B cell (primary cell): ENCODE measurements around the gene AKR1C4. TPM values are rescaled to one million over a fixed set of nuclear protein-coding genes. Genes with fewer than 3 reads are reported as not detected.
"Not testable (repeated sequence)": the region's sequence is repeated elsewhere in the genome, so short reads cannot be mapped to it uniquely, and the experiment has no call there.

Experiments used
- ATAC-seq: fragments of 200-7000 bp; cut with Tn5 transposase; one replicate; pipeline ENCODE4 v1.10.0; 2021; ENCODE audit warnings: low read depth, mild to moderate bottlenecking, moderate number of reproducible peaks, moderate library complexity
- CTCF ChIA-PET: fragments of 350-600 bp; sonication (Branson Sonifier 250); formaldehyde crosslinking; loops from one replicate; lab custom pipeline; 2021; ENCODE audit warnings: antibody characterized with exemption, inconsistent platforms; lab: Charles Lee
- POLR2A ChIA-PET: fragments of 350-600 bp; sonication (Branson Sonifier 250); formaldehyde crosslinking; loops from one replicate; lab custom pipeline; 2021; ENCODE audit warnings: antibody characterized with exemption; lab: Charles Lee
- DNase-seq: peaks from one replicate; pipeline ENCODE4 v3.0.0; 2013
- H2AFZ ChIP-seq: 2 replicates; pipeline ENCODE4 v1.6.1; 2012; ENCODE audit warnings: mild to moderate bottlenecking, low read depth, low read length; ENCODE audit not compliant: insufficient read depth, poor library complexity, severe bottlenecking
- H3K27ac ChIP-seq, 2 donors: 1 replicate in 1 of 2; 2 replicates in 1 of 2; pipeline ENCODE4 v1.5.1; 2012 to 2013; ENCODE audit warnings: low read length in 2 of 2, mild to moderate bottlenecking in 2 of 2, moderate library complexity in 1 of 2
- H3K27me3 ChIP-seq, 4 experiments: fragments of 200-600 bp in 1 of 4; sonication (generic) in 1 of 4; replicated peaks in 1 of 4; 1 replicate in 2 of 4; 2 replicates in 2 of 4; pipeline versions ENCODE4 v1.6.1 to v1.7.0; 2013 to 2016; ENCODE audit warnings: low read length in 3 of 4, mild to moderate bottlenecking in 2 of 4, mixed read lengths in 1 of 4, moderate library complexity in 1 of 4; ENCODE audit not compliant: insufficient read depth in 4 of 4, control insufficient read depth in 3 of 4; ENCODE audit errors: control extremely low read depth in 1 of 4
- H3K36me3 ChIP-seq, 2 experiments: replicated peaks in 1 of 2; 1 replicate in 1 of 2; 2 replicates in 1 of 2; pipeline versions ENCODE4 v1.6.1 to v1.7.1; 2013; ENCODE audit warnings: low read length in 1 of 2; ENCODE audit not compliant: insufficient read depth in 2 of 2, control insufficient read depth in 1 of 2; ENCODE audit errors: control extremely low read depth in 1 of 2, extremely low read depth in 1 of 2
- H3K4me1 ChIP-seq, 2 donors: fragments of 200-600 bp in 1 of 2; sonication (generic) in 1 of 2; 1 replicate in 1 of 2; 2 replicates in 1 of 2; pipeline versions ENCODE4 v1.5.1 to v1.6.1; 2013 to 2017; ENCODE audit warnings: low read length in 2 of 2; ENCODE audit not compliant: control insufficient read depth in 2 of 2, insufficient read depth in 2 of 2
- H3K4me2 ChIP-seq: replicated peaks from 2 replicates; pipeline ENCODE3; 2012; ENCODE audit warnings: mild to moderate bottlenecking, low read depth, low read length; ENCODE audit not compliant: poor library complexity, severe bottlenecking
- H3K4me3 ChIP-seq, 5 experiments: fragments of 200-600 bp in 1 of 5; sonication (generic) in 1 of 5; 1 replicate in 3 of 5; 2 replicates in 2 of 5; pipeline versions ENCODE4 v1.5.1 to v1.7.0; 2011 to 2016; ENCODE audit warnings: low read length in 4 of 5, mild to moderate bottlenecking in 4 of 5, low read depth in 2 of 5, control low read depth in 1 of 5, moderate library complexity in 1 of 5; ENCODE audit not compliant: insufficient read depth in 1 of 5; ENCODE audit errors: control extremely low read depth in 1 of 5, extremely low read depth in 1 of 5
- H3K79me2 ChIP-seq: fragments of 200-600 bp; sonication (generic); one replicate; pipeline ENCODE4 v1.6.0; 2016; ENCODE audit warnings: low read length; ENCODE audit not compliant: control insufficient read depth, insufficient read depth
- H3K9ac ChIP-seq: fragments of 200-600 bp; sonication (generic); 2 replicates; pipeline ENCODE4 v1.6.1; 2017; ENCODE audit warnings: mild to moderate bottlenecking, low read length, moderate library complexity
- H3K9me3 ChIP-seq, 3 donors: one replicate each; pipeline versions ENCODE4 v1.6.1 to v1.7.1; 2013; ENCODE audit warnings: low read length in 2 of 3; ENCODE audit not compliant: control insufficient read depth in 2 of 3, insufficient read depth in 1 of 3; ENCODE audit errors: control extremely low read depth in 1 of 3
- H4K20me1 ChIP-seq: 2 replicates; pipeline ENCODE4 v1.6.0; 2012; ENCODE audit warnings: mild to moderate bottlenecking, low read length; ENCODE audit not compliant: insufficient read depth, control insufficient read depth, poor library complexity, severe bottlenecking
- H3K27ac Mint-ChIP-seq: one replicate; pipeline ENCODE4 v1.8.0; 2021; ENCODE audit warnings: mixed read lengths
- H3K27me3 Mint-ChIP-seq: one replicate; pipeline ENCODE4 v1.8.0; 2021; ENCODE audit warnings: mixed read lengths
- H3K4me1 Mint-ChIP-seq: one replicate; pipeline ENCODE4 v1.8.0; 2021; ENCODE audit warnings: mixed read lengths
- H3K4me3 Mint-ChIP-seq: one replicate; pipeline ENCODE4 v1.8.0; 2021; ENCODE audit warnings: mixed read lengths
- H3K9me3 Mint-ChIP-seq: one replicate; pipeline ENCODE4 v1.8.0; 2022; ENCODE audit warnings: mixed read lengths; ENCODE audit not compliant: insufficient read depth
- CTCF ChIP-seq: fragments of 200-600 bp; IDR thresholded peaks from one replicate; pipeline ENCODE4 v1.8.0; 2022; ENCODE audit warnings: antibody characterized with exemption, mild to moderate bottlenecking
- EZH2 ChIP-seq: IDR thresholded peaks from 2 replicates; pipeline ENCODE4 v1.6.1; 2012; ENCODE audit warnings: borderline replicate concordance, low read depth, mild to moderate bottlenecking, moderate library complexity, low read length; ENCODE audit not compliant: insufficient read depth, poor library complexity, severe bottlenecking
- WGBS: methylation state at CpG from one replicate; pipeline ENCODE4 v1.1.5; 2013; ENCODE audit warnings: missing lambda C conversion rate; ENCODE audit not compliant: insufficient coverage; 5-methylcytosine and 5-hydroxymethylcytosine counted together
- intact Hi-C: fragments of 100-400 bp; cut with micrococcal nuclease; formaldehyde crosslinking; loops from one replicate; pipeline ENCODE4 v1.10.0; 2022
- polyA plus RNA-seq: library from polyadenylated mRNA; depleted of rRNA; stranded (reverse); fragments of >200 nt; gene quantifications from 2 replicates; pipeline ENCODE4 v1.2.3, GENCODE V29; 2012
- total RNA-seq, 2 donors: library from RNA; stranded (reverse); fragments of 120-200 nt in 1 of 2; gene quantifications; 1 replicate in 1 of 2; 2 replicates in 1 of 2; pipeline versions ENCODE4 v1.2.3 to v1.2.4, GENCODE V29; 2013 to 2022

Gene AKR1C4
- total and polyA plus RNA-seq, 2 donors (not counting 1 experiment from before 2014, with no cell fraction given), result not detected

GRCh38 chr10:5216801-5217200 is 20.2 kb downstream of the AKR1C4 start:
- no peak overlapping the region for H3K4me3 ChIP-seq
- no peaks in the 10 kb centered on the region for H4K20me1 ChIP-seq
- CTCF ChIA-PET, result no interaction called here
- intact Hi-C loops, result no loop called here
- no peak overlapping the region for H2AFZ ChIP-seq
- POLR2A ChIA-PET, result no interaction called here
- peaks cover 0 to 2% (median 0%) of the 10 kb centered on the region in 4 experiments for H3K27me3 ChIP-seq
- Mint-ChIP-seq H3K27ac (no peak overlapping the region), H3K27me3 (peaks cover 7% of the 10 kb centered on the region), H3K4me1 (no peaks in the 10 kb centered on the region), H3K4me3 (no peak overlapping the region), H3K9me3 (no peaks in the 10 kb centered on the region)
- TF ChIP-seq EZH2 (no peak), CTCF (no peak)
- H3K9ac ChIP-seq, result no peak overlapping the region
- H3K4me2 ChIP-seq, result no peak overlapping the region
- no peak overlapping the region for H3K27ac ChIP-seq
- H3K79me2 ChIP-seq, result no peaks in the 10 kb centered on the region
- H3K9me3 ChIP-seq, result no peaks in the 10 kb centered on the region
- no peak for DNase-seq
- WGBS, result 0% methylated on average over 1 of the region's 2 CpGs
- no peaks in the 10 kb centered on the region for H3K4me1 ChIP-seq
- H3K36me3 ChIP-seq, result no peaks in the 10 kb centered on the region
- ATAC-seq, result no peak

- H3K27me3 ChIP-seq, result peaks cover 0 to 2% (median 0%) of the 10 kb centered on the region in 4 experiments
- no peak for ATAC-seq
- Mint-ChIP-seq H3K4me1 (no peaks in the 10 kb centered on the region), H3K27ac (no peak overlapping the region), H3K9me3 (no peaks in the 10 kb centered on the region), H3K27me3 (peaks cover 7% of the 10 kb centered on the region), H3K4me3 (no peak overlapping the region)
- no peaks in the 10 kb centered on the region for H3K36me3 ChIP-seq
- H2AFZ ChIP-seq, result no peak overlapping the region
- TF ChIP-seq EZH2 (no peak), CTCF (no peak)
- H3K4me1 ChIP-seq, result no peaks in the 10 kb centered on the region
- H3K4me3 ChIP-seq, result no peak overlapping the region
- intact Hi-C loops, result no loop called here
- no peak overlapping the region for H3K9ac ChIP-seq
- no peaks in the 10 kb centered on the region for H3K79me2 ChIP-seq
- ChIA-PET POLR2A (no interaction called here), CTCF (no interaction called here)
- no peaks in the 10 kb centered on the region for H4K20me1 ChIP-seq
- WGBS, result 100% methylated on average over 2 of the region's 3 CpGs
- no peak overlapping the region for H3K27ac ChIP-seq
- H3K4me2 ChIP-seq, result no peak overlapping the region
- DNase-seq, result no peak
- H3K9me3 ChIP-seq, result peaks cover 0 to 5% (median 0%) of the 10 kb centered on the region in 3 donors
Measured at GRCh38 chr10:5219262-5219661, 22.6 kb downstream of the AKR1C4 start.

GRCh38 chr10:5222942-5223341 is 26.3 kb downstream of the AKR1C4 start:
- H3K79me2 ChIP-seq, H3K9me3 ChIP-seq, H3K4me3 ChIP-seq, H4K20me1 ChIP-seq, H3K27ac ChIP-seq, CTCF ChIA-PET, H3K9me3 Mint-ChIP-seq, H3K4me1 ChIP-seq, ATAC-seq, H3K4me2 ChIP-seq, H2AFZ ChIP-seq, H3K27me3 Mint-ChIP-seq, DNase-seq, H3K36me3 ChIP-seq, H3K9ac ChIP-seq, H3K4me1 Mint-ChIP-seq, H3K27ac Mint-ChIP-seq, H3K4me3 Mint-ChIP-seq, intact Hi-C loops, H3K27me3 ChIP-seq, POLR2A ChIA-PET: not testable (repeated sequence)
- 90% methylated on average over 5 of the region's 7 CpGs for WGBS
